HL-60 (cell line): ENCODE data around the gene SMURF1.

Experiments used
- DNase-seq, 2 experiments: peaks; one replicate each; pipeline ENCODE4 v3.0.0-alpha.2; 2010 to 2020; ENCODE audit warnings: low read depth in 1 of 2, low spot score in 1 of 2
- H3K27ac ChIP-seq: fragments of 250-450 bp; sonication (Bioruptor Pico); replicated peaks from 2 replicates; pipeline ENCODE4 v1.5.1; 2020; ENCODE audit warnings: mild to moderate bottlenecking, moderate library complexity
- H3K27me3 ChIP-seq: fragments of 250-450 bp; sonication (Bioruptor Pico); 2 replicates; pipeline ENCODE4 v1.5.1; 2021; ENCODE audit warnings: mild to moderate bottlenecking, moderate library complexity; ENCODE audit not compliant: insufficient read depth, poor library complexity, severe bottlenecking
- H3K4me3 ChIP-seq: replicated peaks from 2 replicates; pipeline ENCODE4 v1.5.1; 2011; ENCODE audit warnings: mild to moderate bottlenecking, control low read depth, low read length; ENCODE audit not compliant: insufficient read depth
- CTCF ChIP-seq: IDR thresholded peaks from one replicate; pipeline ENCODE4 v1.5.1; 2011; ENCODE audit warnings: low read length, control low read depth, inconsistent platforms; ENCODE audit not compliant: insufficient read depth
- GABPA ChIP-seq: IDR thresholded peaks from 2 replicates; pipeline ENCODE4 v1.6.1; 2012; ENCODE audit warnings: low read depth
- POLR2AphosphoS5 ChIP-seq: IDR thresholded peaks from 2 replicates; pipeline ENCODE4 v1.6.1; 2012; ENCODE audit warnings: low read depth
- REST ChIP-seq: IDR thresholded peaks from 2 replicates; pipeline ENCODE4 v1.6.1; 2012; ENCODE audit warnings: low read depth; ENCODE audit not compliant: insufficient replicate concordance
- SPI1 ChIP-seq: IDR thresholded peaks from 2 replicates; pipeline ENCODE4 v1.6.1; 2012; ENCODE audit warnings: low read depth, mild to moderate bottlenecking, borderline replicate concordance

Gene SMURF1

GRCh38 chr7:99078416-99078815 is 65.5 kb downstream of the SMURF1 start:
- Histone ChIP-seq H3K27ac (no peak overlapping the region), H3K27me3 (no peaks in the 10 kb centered on the region), H3K4me3 (no peak overlapping the region)
- TF ChIP-seq GABPA, result no peak
- TF ChIP-seq REST, result no peak
- TF ChIP-seq CTCF, result no peak
- TF ChIP-seq POLR2AphosphoS5, result no peak
- TF ChIP-seq SPI1, result no peak
- no peak for DNase-seq

GRCh38 chr7:99076615-99077014 is 67.3 kb downstream of the SMURF1 start:
- TF ChIP-seq POLR2AphosphoS5, result no peak
- TF ChIP-seq REST, result no peak
- TF ChIP-seq GABPA, result no peak
- DNase-seq, result no peak
- H3K27ac ChIP-seq, result no peak overlapping the region
- H3K27me3 ChIP-seq, result no peaks in the 10 kb centered on the region
- no peak overlapping the region for H3K4me3 ChIP-seq

- no peak for DNase-seq
- TF ChIP-seq SPI1 (no peak), CTCF (no peak), REST (no peak), POLR2AphosphoS5 (no peak), GABPA (no peak)
- Histone ChIP-seq H3K27ac (no peak overlapping the region), H3K4me3 (no peak overlapping the region), H3K27me3 (no peaks in the 10 kb centered on the region)
These were observed 70.0 kb downstream of the SMURF1 start for GRCh38 chr7:99073839-99074446.

GRCh38 chr7:99072126-99072525 is 71.8 kb downstream of the SMURF1 start:
- Histone ChIP-seq H3K4me3 (no peak overlapping the region), H3K27me3 (no peaks in the 10 kb centered on the region), H3K27ac (no peak overlapping the region)
- no peak for TF ChIP-seq REST
- no peak for TF ChIP-seq GABPA
- no peak for TF ChIP-seq CTCF
- no peak for DNase-seq
